ENCODE data around the gene MAOA. TPM values are rescaled to one million over a fixed set of nuclear protein-coding genes. Genes with fewer than 3 reads are reported as not detected.

Gene MAOA
- polyA plus RNA-seq, 2 of the 4 experiments (the other 2 are of a cell fraction), result 0.34 to 5.6 TPM

DNA sequence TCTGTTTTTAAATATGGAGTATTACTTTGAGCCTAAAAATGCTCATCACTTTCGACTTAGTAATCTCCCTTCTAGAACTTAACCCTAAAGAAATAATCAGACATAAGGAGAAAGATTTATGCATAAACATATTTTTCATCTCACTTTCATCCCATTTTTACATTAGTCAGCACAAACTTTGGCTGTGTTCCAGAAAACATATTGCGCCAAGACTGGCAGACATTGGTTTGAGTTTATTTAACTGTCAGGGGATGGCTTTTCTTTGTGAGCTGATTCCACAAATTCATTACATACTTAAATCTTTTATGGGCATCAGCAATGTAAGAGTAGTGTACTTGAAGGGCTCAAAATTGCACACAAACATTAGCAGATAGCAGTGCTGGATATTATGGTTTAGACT is 23.7 kb downstream of the MAOA start:
- DNase-seq (ENCODE audit: low read depth in 1 of 2, low spot score in 1 of 2), result no peak
- ChIA-PET CTCF (no interaction called here), POLR2A (no interaction called here)
- H3K4me3 ChIP-seq, result no peak overlapping the region
- ATAC-seq, result no peak
- FAIRE-seq, result peak; percentile 63
- H3K9me3 ChIP-seq, result no peaks in the 10 kb centered on the region
- H3K4me2 ChIP-seq, result no peak overlapping the region
- WGBS (ENCODE audit: missing lambda C conversion rate), result 88% methylated on average over 2 of the region's 2 CpGs
- no peak overlapping the region for H3K27ac ChIP-seq
- peaks cover 6% of the 10 kb centered on the region; the same call in 1 of the 3 replicates for H3K4me1 ChIP-seq
- TF ChIP-seq, protein P1, sequence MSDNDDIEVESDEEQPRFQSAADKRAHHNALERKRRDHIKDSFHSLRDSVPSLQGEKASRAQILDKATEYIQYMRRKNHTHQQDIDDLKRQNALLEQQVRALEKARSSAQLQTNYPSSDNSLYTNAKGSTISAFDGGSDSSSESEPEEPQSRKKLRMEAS (IDR thresholded peaks at IDR 0.05), result no peak
- peak; percentile 75 for TF ChIP-seq MAFK (IDR thresholded peaks at IDR 0.05; ENCODE audit: partially characterized antibody)
- no peak for TF ChIP-seq JUN (IDR thresholded peaks at IDR 0.05)
- TF ChIP-seq HDAC2 (IDR thresholded peaks at IDR 0.05), result no peak
- TF ChIP-seq, protein P2, sequence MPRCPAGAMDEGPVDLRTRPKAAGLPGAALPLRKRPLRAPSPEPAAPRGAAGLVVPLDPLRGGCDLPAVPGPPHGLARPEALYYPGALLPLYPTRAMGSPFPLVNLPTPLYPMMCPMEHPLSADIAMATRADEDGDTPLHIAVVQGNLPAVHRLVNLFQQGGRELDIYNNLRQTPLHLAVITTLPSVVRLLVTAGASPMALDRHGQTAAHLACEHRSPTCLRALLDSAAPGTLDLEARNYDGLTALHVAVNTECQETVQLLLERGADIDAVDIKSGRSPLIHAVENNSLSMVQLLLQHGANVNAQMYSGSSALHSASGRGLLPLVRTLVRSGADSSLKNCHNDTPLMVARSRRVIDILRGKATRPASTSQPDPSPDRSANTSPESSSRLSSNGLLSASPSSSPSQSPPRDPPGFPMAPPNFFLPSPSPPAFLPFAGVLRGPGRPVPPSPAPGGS (IDR thresholded peaks at IDR 0.05), result no peak
- TF ChIP-seq JUNB (IDR thresholded peaks at IDR 0.05), result no peak
- TF ChIP-seq, protein P3, sequence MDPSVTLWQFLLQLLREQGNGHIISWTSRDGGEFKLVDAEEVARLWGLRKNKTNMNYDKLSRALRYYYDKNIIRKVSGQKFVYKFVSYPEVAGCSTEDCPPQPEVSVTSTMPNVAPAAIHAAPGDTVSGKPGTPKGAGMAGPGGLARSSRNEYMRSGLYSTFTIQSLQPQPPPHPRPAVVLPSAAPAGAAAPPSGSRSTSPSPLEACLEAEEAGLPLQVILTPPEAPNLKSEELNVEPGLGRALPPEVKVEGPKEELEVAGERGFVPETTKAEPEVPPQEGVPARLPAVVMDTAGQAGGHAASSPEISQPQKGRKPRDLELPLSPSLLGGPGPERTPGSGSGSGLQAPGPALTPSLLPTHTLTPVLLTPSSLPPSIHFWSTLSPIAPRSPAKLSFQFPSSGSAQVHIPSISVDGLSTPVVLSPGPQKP (IDR thresholded peaks at IDR 0.05; ENCODE audit: low read depth, low read length), result no peak

DNA sequence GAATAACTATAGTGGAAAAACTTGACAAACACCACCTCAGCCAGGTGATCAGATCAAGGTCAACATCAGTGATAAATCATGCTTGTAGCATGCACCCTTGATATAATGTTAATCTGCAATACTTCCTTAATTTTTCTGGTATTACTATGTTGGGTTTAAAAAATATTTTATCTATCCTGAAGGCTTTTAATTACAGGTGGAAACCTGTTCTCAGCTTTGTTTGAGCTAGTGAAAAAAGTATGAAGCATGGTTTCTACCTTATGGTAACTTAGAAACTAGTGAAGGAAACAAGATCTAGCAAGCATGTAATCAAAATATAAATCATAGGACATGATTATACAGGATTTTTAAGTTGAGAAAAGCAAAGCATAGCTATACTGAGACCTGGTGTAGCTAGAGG is 26.6 kb downstream of the MAOA start:
- Histone ChIP-seq H3K4me1 (no peaks in the 10 kb centered on the region), H3K9me3 (no peaks in the 10 kb centered on the region), H3K4me3 (no peak overlapping the region), H3K27ac (no peak overlapping the region), H3K4me2 (no peak overlapping the region)
- TF ChIP-seq HOXB13 (CRISPR knock-in tag; IDR thresholded peaks at IDR 0.05; ENCODE audit: low read depth) (no peak), TP53 (CRISPR knock-in tag; IDR thresholded peaks at IDR 0.05) (no peak), HDAC2 (IDR thresholded peaks at IDR 0.05) (no peak), NPAS2 (CRISPR knock-in tag; IDR thresholded peaks at IDR 0.05; ENCODE audit: borderline replicate concordance) (no peak), ZC3H11A (IDR thresholded peaks at IDR 0.05) (no peak), MAFK (IDR thresholded peaks at IDR 0.05; ENCODE audit: partially characterized antibody) (no peak), CHD4 (IDR thresholded peaks at IDR 0.05; ENCODE audit: borderline replicate concordance) (no peak), JUNB (IDR thresholded peaks at IDR 0.05) (no peak)
- TF ChIP-seq, protein P2 (IDR thresholded peaks at IDR 0.05), result no peak
- TF ChIP-seq, protein P4, sequence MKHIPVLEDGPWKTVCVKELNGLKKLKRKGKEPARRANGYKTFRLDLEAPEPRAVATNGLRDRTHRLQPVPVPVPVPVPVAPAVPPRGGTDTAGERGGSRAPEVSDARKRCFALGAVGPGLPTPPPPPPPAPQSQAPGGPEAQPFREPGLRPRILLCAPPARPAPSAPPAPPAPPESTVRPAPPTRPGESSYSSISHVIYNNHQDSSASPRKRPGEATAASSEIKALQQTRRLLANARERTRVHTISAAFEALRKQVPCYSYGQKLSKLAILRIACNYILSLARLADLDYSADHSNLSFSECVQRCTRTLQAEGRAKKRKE (CRISPR knock-in tag; IDR thresholded peaks at IDR 0.05; ENCODE audit: low read depth), result no peak
- POLR2A ChIA-PET, result no interaction called here
- DNase-seq (ENCODE audit: low read depth in 1 of 2, low spot score in 1 of 2) (no peak), FAIRE-seq (peak; percentile 18), ATAC-seq (no peak)
- CTCF ChIA-PET, result no interaction called here

DNA sequence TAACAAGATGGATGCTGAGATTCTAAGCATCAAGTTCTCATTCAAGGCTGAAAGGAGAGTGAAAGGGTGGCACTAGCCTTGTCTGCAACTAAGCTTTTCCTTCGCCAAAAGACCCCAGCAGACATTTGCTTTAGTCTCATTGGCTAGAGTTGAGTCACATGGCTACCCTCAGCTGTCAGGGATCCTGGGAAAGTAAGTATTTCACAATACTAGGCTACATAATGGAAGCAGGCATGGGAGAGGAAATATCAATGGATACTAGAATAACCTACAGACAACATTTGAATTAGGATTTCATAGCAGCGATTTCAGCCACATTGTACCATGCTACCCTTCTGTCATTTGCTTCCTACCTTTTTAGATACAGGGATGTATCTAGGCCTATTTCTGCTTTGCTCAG is 29.1 kb downstream of the MAOA start:
- WGBS (ENCODE audit: missing lambda C conversion rate), result 94% methylated on average over 2 of the region's 2 CpGs
- DNase-seq (ENCODE audit: low read depth in 1 of 2, low spot score in 1 of 2) (no peak), FAIRE-seq (no peak), ATAC-seq (no peak)
- no peak overlapping the region for H3K4me2 ChIP-seq
- H3K4me3 ChIP-seq, result no peak overlapping the region
- H3K27ac ChIP-seq, result no peak overlapping the region
- ChIA-PET CTCF (no interaction called here), POLR2A (no interaction called here)
- TF ChIP-seq CBX8 (IDR thresholded peaks at IDR 0.05), result no peak
- TF ChIP-seq SMC3 (IDR thresholded peaks at IDR 0.05), result no peak
- TF ChIP-seq, protein P5, sequence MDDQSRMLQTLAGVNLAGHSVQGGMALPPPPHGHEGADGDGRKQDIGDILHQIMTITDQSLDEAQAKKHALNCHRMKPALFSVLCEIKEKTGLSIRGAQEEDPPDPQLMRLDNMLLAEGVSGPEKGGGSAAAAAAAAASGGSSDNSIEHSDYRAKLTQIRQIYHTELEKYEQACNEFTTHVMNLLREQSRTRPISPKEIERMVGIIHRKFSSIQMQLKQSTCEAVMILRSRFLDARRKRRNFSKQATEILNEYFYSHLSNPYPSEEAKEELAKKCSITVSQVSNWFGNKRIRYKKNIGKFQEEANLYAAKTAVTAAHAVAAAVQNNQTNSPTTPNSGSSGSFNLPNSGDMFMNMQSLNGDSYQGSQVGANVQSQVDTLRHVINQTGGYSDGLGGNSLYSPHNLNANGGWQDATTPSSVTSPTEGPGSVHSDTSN (IDR thresholded peaks at IDR 0.05), result no peak
- no peak for TF ChIP-seq JUN (IDR thresholded peaks at IDR 0.05)
- no peak for TF ChIP-seq TFCP2L1 (CRISPR knock-in tag; IDR thresholded peaks at IDR 0.05)
- TF ChIP-seq, protein P6, sequence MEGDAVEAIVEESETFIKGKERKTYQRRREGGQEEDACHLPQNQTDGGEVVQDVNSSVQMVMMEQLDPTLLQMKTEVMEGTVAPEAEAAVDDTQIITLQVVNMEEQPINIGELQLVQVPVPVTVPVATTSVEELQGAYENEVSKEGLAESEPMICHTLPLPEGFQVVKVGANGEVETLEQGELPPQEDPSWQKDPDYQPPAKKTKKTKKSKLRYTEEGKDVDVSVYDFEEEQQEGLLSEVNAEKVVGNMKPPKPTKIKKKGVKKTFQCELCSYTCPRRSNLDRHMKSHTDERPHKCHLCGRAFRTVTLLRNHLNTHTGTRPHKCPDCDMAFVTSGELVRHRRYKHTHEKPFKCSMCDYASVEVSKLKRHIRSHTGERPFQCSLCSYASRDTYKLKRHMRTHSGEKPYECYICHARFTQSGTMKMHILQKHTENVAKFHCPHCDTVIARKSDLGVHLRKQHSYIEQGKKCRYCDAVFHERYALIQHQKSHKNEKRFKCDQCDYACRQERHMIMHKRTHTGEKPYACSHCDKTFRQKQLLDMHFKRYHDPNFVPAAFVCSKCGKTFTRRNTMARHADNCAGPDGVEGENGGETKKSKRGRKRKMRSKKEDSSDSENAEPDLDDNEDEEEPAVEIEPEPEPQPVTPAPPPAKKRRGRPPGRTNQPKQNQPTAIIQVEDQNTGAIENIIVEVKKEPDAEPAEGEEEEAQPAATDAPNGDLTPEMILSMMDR (IDR thresholded peaks at IDR 0.05), result no peak
- no peak for TF ChIP-seq EHMT2 (IDR thresholded peaks at IDR 0.05; ENCODE audit: low read depth)
- no peak for TF ChIP-seq GATA3 (IDR thresholded peaks at IDR 0.05; ENCODE audit: borderline replicate concordance)
- TF ChIP-seq, protein P1 (IDR thresholded peaks at IDR 0.05), result no peak
- TF ChIP-seq, protein P7, sequence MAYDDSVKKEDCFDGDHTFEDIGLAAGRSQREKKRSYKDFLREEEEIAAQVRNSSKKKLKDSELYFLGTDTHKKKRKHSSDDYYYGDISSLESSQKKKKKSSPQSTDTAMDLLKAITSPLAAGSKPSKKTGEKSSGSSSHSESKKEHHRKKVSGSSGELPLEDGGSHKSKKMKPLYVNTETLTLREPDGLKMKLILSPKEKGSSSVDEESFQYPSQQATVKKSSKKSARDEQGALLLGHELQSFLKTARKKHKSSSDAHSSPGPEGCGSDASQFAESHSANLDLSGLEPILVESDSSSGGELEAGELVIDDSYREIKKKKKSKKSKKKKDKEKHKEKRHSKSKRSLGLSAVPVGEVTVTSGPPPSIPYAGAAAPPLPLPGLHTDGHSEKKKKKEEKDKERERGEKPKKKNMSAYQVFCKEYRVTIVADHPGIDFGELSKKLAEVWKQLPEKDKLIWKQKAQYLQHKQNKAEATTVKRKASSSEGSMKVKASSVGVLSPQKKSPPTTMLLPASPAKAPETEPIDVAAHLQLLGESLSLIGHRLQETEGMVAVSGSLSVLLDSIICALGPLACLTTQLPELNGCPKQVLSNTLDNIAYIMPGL (CRISPR knock-in tag; IDR thresholded peaks at IDR 0.05; ENCODE audit: borderline replicate concordance), result no peak
- no peak for TF ChIP-seq PHF8 (IDR thresholded peaks at IDR 0.05; ENCODE audit: borderline replicate concordance, low read depth)
- TF ChIP-seq CHD4 (IDR thresholded peaks at IDR 0.05; ENCODE audit: borderline replicate concordance), result no peak
- peaks cover 3% of the 10 kb centered on the region; the same call in 1 of the 3 replicates for H3K4me1 ChIP-seq
- no peaks in the 10 kb centered on the region for H3K9me3 ChIP-seq

Data from A549 (cell line).